ENCODE data around the gene ETV3.

GRCh38 chr1:157132616-157133167 is 5.5 kb downstream of the ETV3 start:
- TF ChIP-seq, protein P1, sequence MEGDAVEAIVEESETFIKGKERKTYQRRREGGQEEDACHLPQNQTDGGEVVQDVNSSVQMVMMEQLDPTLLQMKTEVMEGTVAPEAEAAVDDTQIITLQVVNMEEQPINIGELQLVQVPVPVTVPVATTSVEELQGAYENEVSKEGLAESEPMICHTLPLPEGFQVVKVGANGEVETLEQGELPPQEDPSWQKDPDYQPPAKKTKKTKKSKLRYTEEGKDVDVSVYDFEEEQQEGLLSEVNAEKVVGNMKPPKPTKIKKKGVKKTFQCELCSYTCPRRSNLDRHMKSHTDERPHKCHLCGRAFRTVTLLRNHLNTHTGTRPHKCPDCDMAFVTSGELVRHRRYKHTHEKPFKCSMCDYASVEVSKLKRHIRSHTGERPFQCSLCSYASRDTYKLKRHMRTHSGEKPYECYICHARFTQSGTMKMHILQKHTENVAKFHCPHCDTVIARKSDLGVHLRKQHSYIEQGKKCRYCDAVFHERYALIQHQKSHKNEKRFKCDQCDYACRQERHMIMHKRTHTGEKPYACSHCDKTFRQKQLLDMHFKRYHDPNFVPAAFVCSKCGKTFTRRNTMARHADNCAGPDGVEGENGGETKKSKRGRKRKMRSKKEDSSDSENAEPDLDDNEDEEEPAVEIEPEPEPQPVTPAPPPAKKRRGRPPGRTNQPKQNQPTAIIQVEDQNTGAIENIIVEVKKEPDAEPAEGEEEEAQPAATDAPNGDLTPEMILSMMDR (conservative IDR thresholded peaks at IDR 0.05 in 1 of 2, IDR thresholded peaks at IDR 0.05 in 1 of 2; ENCODE audit: low read depth in 1 of 2, low read length in 2 of 2), result no peak
- TF ChIP-seq EZH2 (IDR thresholded peaks at IDR 0.05; ENCODE audit: low read length, missing control alignments), result no peak
